NCI-H2227 treated with DMSO at 0.1 percent for 48 hours (cell line): ENCODE measurements around the gene PAX1.

Source experiments
- DNase-seq: peaks from one replicate; lab custom pipeline; 2025; lab: John Stamatoyannopoulos, UW

Gene PAX1

DNA sequence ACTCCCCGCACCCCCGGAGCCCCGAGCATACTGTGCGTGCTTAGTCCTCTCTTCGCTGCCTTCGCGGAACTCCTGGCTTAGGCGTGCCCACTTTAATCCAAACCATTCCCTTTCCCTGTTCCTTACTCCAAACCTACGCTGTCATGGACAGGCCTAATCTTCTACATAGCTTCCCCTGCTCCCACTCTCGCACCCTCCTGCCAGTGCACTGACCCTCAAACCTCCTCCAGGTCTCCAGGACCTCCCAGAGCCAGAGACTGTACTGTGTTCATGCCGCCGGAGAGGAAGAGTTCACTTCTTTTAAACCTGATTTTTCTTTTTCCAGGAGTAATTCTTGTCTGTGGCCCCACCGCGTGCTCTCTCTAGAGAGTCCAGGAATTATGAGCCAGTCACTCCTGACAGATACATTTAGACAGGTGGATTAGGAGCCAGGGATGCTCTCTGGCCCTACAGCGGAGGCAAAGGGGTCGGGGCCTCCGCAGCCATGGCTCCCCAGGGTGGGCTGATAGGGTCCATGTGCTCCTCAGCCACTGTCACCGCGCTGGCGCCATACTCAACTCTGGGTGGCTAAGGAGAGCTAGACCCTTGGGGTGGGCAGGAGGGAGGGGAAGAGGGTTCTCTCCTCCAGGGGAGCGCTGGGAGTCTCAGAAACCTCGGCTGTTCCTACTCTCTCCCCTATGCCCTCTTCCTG, 1.6 kb upstream of the PAX1 start:
- no peak for DNase-seq

DNA sequence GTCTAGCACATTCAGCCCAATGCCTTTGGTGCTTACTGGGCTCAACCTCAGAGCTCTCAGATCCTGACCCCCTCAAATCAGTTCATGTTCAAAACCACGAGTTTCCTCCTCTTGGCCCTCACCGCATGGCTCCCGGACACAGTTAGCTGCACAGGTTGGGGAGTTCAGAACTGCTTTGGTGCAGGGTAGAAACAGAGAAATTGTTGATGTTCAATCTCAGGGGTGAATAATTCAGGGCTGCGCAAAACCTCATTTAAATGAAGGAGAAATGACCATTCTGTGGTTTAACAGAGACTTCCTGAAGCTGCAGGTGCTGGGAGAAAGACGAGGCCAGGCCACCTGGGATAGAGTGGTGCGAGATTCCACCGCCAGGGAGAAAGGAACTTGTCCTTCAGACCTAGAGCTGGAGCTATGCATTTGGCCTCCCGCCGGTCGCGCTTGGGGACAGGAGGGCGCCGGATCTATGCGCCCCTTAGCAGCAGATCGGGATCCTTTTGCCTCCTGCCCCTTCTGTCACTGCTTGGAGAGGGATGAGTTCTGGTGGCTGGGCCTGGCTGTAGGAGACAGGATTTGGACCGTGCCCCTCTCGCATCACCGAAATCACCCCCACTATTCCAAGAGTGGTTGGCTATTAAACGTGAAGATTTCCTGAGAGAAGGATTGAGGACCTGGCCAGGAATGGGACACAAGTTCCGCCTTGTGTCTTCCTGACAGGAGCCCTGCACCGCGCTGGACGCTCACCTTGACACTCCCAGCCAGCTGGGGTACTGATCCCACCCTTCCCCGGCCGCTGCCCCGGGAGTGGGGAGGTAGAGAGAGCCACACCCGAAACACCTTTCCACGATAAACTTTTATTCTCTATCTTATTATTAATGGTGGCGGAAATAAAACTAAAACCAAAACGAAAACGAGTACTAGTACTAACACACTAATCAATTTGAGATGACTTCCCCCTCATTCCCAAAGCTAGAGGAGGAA, 767 bp upstream of the PAX1 start:
- no peak for DNase-seq

DNA sequence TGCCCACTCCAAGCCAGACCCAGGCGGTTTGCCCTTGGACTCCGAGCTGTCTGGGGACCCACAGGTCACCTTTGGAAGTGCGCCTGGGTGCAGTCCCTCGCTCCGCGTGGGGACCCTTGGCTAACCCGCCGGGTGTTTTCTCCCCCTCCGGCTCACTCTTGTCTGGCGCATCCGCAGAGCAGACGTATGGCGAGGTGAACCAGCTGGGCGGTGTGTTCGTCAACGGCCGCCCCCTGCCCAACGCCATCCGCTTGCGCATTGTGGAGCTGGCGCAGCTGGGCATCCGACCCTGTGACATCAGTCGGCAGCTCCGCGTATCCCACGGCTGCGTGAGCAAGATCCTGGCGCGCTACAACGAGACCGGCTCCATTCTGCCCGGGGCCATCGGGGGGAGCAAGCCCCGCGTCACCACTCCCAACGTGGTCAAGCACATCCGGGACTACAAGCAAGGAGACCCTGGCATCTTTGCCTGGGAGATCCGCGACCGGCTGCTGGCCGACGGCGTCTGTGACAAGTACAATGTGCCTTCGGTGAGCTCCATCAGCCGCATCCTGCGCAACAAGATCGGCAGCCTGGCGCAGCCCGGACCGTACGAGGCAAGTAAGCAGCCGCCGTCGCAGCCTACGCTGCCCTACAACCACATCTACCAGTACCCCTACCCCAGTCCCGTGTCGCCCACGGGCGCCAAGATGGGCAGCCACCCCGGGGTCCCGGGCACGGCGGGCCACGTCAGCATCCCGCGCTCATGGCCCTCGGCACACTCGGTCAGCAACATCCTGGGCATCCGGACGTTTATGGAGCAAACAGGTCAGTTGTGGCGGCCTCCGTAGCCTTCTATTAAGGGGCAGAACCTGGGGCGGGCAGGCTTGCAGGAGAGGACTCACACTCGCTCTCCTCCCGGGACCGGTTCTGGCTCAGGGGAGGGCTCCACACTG, 1.1 kb downstream of the PAX1 start:
- DNase-seq: no peak

DNA sequence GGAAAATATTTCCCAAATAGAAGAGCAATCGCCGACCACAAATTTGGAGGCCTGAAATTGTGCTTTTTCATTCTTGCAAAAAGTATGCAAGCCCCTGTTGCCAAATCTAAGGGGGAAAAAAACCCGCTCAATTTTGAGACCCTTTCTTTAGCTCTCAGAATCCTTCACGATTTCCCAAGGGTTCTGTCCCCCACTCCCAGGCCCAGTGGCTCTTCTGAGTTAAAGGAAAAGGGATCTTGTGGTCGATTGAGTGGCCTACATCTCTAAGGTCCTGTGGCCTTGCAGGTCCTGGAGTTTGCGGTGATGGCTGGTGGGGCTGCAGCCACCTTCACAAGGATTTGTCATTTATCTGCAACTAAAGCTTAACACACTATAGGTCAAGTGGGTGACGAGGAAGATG, 1.8 kb downstream of the PAX1 start:
- no peak for DNase-seq

DNA sequence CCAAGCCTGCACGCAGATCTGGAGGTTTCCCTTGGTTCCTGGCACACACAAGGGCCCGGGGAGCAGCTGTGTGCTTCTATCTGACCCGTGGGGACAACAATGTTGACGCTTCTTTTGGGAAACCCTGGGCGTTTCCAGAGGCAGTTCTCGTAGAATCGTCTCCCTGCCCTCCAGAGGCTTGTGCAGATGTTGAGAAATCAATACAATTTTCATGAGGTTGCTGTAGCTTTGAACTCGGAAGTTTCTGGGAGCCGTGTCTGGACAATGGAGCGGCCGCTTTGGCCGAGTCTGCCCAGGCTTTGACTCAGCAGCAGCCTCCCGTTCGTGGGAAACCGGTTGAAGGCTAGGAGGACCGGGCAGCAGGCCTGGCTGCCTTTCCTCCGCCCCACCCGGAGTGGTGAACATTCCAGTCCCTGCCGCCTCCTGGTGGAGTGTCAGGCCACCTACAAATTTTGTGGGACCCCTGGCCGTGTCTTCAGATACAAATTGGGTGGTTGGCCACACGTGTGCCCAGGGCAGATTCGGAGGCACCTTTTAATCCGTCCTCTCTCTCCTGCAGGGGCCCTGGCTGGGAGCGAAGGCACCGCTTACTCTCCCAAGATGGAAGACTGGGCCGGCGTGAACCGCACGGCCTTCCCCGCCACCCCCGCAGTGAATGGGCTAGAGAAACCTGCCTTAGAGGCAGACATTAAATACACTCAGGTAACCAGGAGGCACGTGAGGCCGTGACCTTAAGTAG, 2.7 kb downstream of the PAX1 start:
- DNase-seq: no peak

DNA sequence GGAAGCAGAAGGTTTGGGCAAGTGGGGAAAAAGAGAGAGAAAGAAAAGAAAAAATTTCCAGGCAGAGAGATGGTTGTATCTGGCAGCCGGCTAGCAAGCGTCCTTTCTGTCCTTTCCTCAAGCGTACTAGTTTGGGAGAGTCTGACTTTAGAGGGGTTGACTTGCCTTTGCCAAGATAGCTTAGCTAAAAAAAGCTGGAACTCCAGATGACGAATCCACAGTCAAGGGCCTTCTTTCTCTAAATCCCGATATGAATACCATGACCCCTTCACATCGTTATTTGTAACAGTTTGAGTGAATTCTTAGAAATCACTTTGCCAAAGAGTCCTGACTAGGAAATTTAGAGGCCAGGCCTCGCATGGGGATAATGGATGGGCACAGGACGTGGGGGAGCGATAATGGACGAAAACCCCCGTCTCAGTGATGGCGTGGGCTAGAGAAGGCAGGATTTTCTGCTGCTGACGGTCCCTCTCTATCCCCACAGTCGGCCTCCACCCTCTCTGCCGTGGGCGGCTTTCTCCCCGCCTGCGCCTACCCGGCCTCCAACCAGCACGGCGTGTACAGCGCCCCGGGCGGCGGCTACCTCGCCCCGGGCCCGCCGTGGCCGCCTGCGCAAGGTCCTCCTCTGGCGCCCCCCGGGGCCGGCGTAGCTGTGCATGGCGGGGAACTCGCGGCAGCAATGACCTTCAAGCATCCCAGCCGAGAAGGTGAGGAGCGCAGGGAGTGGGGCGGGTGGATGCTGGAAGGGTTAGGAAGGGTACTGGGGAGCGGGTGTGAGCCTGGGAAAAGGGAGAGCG, 3.5 kb downstream of the PAX1 start:
- no peak for DNase-seq

DNA sequence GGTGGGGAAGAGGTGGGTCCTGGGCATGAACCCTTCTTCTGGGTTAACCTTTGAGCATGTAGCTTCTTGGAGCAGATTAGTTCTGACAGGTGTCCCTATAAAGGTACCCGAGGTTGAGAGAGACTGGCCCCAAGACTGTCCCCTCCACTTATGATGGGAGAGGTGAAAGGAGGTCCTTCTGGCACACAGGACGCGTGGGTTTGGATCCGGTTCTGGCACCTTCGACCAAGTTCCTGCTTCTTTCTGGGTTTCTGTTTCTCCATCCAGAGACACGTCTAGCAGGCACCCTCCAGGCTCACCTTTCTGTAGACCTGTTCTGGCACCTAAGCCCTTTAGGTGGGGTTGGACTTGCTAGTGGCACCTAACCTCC, 4.1 kb downstream of the PAX1 start:
- DNase-seq: no peak

DNA sequence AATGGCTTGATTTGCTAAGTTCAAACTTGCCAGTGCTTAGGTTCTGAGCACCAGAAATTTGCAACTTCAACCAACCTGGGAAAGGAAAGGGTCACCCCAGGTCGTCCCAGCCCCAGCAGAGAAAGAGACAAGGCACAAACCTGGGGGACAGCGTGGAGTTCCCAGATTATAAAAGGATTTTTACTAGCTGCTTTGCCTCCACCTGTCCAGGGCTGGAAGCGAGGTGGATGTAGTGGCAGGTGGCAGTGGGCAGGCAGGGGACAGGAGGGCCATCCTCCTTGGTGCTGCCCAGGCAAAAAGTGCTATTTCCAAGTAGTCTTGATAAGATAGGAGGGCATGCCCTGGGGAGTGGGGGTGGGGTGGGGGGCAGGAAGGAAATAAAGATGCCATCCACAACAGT, 4.9 kb downstream of the PAX1 start:
- no peak for DNase-seq

DNA sequence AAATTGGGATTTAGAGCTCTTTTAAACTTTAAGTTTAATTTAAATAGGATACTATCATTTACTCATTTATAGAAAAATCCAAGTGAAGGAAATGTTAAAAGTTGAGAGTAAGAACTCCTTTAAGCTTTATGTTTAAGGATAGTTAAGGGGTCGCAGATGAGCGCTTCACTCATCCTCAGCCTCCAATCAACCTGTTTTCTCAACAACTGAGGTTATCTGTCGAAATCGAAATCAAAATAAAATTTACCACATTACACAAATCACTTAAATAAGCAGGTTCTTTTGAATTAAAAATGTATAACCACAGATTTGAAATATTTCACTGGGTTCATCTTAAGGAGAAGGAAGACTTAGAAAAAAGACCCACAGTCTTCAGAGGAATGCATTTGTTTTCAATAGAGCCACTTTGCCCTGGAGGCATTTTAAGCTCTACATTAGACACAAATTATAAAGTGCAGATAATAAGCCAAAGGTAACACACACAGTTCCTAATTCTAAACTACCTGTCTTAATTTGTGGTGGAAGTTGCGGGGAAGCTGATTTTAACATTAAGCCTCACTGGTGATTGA, 5.5 kb downstream of the PAX1 start:
- no peak for DNase-seq

DNA sequence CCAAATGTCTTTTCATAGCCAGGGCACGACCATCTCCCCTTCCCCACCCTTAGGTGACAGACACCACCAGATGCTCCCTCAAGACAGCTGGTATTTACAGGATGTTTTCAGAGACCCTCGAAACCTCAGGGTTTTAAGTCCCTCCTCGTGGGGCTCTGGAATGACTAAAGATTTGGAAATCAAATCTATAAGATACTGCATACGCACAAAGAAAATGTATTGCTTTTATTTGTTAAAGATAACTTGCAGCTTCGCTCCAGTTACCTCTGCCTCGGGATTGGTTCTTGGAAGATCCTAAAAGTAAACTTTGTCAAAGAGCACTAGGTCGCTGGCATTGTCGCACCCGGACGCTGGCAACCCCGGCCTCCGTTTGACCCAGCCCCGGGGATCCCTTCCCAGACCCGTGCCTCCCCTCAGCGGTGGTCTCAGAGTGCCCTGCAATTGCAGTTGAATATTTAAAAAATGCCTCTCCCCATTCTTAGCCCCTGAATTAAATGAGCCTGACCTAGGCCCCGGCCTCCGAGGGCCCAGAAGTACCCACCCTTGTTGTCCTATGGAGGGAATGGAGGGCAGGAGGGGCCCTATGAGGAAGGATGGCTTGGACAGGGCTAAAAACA, 7.1 kb downstream of the PAX1 start:
- DNase-seq: no peak

DNA sequence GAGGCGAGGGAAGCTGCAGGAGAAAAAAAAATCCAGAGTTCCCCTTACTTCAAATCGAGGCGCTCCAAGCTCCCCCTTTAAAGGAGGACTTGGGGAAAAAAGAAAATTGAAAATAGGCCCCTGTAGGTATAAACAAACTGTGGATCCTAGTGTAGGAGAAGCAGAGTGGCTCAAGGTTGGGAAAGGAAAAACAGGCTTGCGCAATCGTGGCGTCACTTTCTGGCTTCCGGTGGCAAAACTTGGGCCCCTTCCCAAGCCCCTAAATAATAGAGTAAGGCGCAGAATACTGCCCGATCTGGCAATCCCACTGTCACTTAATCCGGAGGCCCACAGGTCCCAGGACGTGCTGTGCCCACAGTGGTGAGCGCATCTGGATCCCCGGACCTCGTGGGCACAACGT, 8.0 kb downstream of the PAX1 start:
- DNase-seq: no peak

DNA sequence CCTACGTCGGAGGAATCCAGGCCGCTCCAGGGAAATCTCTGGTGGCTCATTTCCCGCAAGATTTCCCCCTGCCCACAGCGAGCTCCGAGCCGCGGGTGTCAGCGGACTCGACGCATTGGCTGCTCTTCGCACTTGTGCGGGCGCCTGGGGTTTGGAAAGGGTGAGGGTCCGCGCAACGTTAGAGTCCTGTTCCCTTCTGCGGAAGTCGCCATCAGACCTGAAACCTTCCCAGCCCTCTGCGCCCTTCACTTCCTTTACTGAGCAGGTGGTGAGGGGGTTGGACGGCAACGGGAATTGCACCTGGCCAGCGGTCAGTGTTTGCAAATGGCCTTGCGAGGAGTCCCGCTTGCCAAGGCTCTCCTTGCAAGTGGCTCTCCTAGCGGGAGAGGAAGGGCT, 8.4 kb downstream of the PAX1 start:
- DNase-seq: no peak

DNA sequence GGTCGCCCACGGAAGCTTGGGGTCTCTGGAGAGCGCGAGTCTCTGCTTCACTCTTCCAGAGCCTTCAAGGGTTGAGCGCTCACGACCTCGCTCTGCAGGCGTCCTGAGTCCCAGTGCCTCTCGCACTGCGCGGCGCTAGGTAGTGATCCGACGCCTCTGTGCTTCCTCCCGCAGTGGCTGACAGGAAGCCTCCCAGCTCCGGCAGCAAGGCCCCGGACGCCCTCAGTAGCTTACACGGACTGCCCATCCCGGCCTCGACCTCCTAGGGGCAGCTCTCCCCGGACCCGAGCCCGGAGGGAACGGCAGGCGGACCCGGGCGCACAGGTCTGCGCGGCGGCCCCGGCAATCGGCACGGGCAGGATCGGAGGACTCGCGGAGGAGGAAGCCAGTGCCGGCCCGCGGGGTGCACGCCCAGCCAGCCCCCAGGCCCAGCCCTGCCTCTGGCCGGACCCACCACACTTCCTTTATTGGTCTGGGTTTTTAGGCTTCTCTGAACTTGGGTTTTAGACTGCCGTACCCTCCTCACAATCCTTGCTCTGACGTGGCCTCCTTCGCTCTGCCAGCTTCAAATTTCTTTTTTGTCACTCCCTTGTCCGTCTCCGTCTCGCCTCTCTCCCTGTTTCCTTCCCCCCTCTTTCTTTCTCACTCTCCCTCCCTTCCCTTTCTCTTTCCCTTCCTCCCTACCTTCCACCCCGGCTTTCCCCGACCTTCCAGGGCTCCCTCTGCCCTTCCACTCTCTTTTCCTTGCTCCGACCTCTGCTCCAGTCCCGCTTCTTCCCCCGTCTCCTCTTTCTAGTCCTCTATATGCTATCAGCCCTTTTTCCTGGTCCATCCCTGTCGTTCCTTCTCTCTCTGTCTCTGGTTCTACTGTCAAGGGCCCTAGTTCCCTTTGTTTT, 9.1 kb downstream of the PAX1 start:
- no peak for DNase-seq

DNA sequence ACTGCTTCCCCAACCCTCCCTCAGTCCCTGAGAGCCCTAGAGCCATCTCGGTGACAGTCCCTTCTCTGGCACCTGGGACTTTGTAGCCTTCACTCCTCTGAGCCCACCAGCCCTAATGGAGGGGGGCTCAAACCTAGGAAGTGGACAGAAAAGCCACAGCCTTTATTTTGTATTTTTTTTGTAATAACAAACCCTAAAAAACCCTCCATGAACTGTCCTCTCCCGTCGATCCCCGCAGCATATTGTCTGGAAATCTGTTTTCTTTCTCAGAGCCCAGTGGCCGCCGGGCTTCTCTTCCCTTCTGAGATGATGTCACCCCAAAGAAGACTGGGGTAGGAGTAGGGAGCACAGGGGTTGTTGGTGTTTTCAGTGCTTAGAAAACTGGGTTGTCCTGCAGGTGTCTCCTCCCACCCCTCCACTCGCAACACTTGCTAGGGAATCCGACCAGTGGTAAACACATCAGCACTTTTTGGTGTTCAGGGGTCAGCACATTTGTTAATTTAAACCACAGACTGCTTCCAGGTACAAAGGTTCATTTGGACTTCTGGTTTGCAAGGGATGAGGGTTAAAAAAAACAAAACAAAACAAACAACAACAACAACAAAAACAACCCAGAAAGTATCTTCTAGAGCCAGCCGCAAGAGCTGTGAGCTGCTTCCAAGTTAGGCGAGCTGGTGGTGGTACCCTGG, 9.9 kb downstream of the PAX1 start:
- DNase-seq: no peak

DNA sequence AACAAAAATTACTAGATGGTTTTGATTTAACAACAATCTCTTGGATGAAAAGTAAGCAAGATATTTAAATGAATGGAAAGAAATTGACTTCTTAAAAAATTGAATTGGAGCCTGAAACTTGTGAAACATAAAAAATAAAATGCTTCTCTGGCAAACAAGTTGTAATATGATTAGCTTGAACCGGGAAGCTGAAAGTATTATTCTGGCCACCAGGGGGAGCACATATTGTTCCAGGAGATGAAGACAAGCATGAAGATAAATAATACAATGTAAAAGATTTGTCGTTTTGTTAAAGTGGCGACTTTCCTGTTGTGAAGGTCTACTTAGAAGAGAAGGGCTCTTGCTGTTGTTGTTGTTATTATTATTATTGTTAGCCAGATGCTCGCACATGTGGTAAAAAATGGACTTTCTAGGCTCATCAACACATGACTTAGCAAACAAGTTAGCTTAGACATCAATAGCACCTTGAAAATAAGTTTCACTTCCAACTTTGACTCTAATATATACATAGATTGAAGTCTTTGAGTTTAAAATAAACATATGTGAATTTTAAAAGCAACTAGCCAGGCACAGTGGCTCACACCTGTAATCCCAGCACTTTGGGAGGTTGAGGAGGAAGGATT, 14.2 kb downstream of the PAX1 start:
- DNase-seq: peak; percentile 42

DNA sequence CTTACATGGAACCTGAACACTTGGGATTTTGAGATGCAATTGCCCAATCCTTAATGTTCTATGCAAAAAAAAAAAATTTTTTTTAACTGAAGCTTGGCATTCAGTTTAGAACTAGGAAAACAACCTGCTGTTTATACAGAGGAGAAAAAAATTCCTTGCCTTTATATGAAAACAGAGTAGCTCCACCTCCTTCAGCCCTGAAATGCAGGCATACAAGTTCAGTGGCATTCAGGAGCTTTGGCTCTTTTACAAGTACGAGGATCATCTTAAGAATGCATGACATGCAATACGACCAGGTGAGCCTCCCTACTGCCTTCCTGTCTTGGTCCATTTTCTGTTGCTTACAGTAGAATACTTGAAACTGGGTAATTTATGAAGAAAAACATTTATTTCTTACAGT, 20.4 kb downstream of the PAX1 start:
- no peak for DNase-seq

DNA sequence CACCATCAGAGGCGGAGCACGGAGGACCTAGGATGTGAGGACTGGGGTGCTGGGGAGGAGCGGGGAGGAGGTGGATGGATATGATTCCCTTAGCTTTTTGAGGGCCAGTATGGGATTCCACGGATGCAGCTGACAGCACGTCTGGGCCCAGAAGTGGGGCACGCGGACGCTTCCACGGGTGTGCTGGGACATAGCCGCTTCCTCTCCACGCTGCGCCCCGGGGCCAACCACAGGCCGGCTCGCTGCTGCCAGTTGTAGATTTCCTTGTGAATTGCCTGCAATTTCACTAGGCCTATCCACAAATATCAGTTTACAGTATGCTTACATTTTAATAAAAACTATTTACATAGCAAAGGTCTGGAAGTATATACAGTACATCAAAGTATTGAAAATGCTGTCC, 23.9 kb downstream of the PAX1 start:
- no peak for DNase-seq

DNA sequence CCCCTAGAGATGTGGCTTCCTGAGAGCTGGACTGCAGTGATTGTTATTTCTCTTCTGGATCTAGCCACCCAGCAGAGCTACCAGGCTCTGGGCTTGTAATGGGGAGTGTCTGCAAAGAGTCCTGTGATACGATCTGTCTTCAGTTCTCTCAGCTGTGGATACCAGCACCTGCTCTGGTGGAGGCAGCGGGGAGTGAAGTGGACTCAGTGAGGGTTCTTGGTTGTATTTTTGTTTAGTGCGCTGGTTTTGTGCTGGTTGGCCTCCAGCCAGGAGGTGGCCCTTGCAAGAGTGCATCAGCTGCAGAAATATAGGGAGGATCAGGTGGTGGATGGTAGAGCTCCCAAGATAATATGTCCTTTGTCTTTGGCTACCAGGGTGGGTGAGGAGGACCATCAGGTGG, 33.7 kb downstream of the PAX1 start:
- DNase-seq: no peak
